ENCODE data around the gene XIRP1. TPM values are rescaled to one million over a fixed set of nuclear protein-coding genes. Genes with fewer than 3 reads are reported as not detected.

Gene XIRP1
- total RNA-seq, 1 experiment from 2014 or later, result not detected

DNA sequence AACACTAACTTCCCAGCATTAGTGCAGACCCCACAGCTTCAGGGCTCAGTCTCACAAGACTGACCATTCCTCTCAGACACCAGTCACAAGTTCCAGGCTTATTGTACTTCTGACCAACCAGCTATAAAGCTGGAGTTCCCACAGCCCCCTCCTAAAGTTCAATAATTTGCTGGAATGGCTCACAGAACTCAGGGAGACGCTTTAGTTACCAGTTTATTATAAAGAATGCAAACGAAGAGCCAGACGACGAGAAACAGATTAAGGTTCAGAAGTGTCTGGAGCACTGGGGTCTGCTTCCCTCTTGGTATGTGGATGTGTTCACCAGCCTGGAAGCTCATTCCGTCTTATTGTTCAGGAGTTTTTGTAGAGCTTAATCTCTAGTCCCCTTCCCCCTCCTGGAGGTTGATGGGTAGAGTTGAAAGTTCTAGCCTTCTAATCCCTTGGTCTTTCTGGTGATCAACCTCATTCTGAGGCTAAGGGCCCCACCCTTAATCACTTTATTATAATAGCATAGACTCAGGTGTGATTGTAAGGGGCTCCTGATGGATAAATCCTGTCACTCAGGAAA, 34.2 kb downstream of the XIRP1 start:
- no peak overlapping the region for H2AFZ ChIP-seq (ENCODE audit: low read depth, low read length, poor library complexity, severe bottlenecking)
- H3K4me2 ChIP-seq (ENCODE audit: low read length), result no peak overlapping the region
- no peak overlapping the region for H3K27ac ChIP-seq (ENCODE audit: low read depth, low read length)
- RAD21 ChIA-PET (ENCODE audit: low non-redundant PET in 1 of 2, low total read pairs in 2 of 2, uncharacterized antibody in 2 of 2, unreplicated experiment in 2 of 2), result no interaction called here
- H3K27me3 ChIP-seq (ENCODE audit: insufficient read depth, low read length), result no peaks in the 10 kb centered on the region
- CTCF ChIA-PET, result no interaction called here
- no TSS peak for BruUV-seq (replicated peaks)
- POLR2A ChIA-PET, result interaction anchor here (0.9 to 1.2 kb wide), 2 partner anchors 12 to 19 kb away, joined by 3 read pairs; no protein-coding TSS in a partner anchor
- ATAC-seq (no peak), DNase-seq (ENCODE audit: low read depth, low spot score) (no peak)
- no peak for TF ChIP-seq FOSL1 (IDR thresholded peaks at IDR 0.05; ENCODE audit: low read depth)
- TF ChIP-seq EGR1 (IDR thresholded peaks at IDR 0.05; ENCODE audit: low read depth), result no peak
- no peak for TF ChIP-seq ZNF274 (IDR thresholded peaks at IDR 0.05; ENCODE audit: low read depth, low read length)
- TF ChIP-seq, protein P1, sequence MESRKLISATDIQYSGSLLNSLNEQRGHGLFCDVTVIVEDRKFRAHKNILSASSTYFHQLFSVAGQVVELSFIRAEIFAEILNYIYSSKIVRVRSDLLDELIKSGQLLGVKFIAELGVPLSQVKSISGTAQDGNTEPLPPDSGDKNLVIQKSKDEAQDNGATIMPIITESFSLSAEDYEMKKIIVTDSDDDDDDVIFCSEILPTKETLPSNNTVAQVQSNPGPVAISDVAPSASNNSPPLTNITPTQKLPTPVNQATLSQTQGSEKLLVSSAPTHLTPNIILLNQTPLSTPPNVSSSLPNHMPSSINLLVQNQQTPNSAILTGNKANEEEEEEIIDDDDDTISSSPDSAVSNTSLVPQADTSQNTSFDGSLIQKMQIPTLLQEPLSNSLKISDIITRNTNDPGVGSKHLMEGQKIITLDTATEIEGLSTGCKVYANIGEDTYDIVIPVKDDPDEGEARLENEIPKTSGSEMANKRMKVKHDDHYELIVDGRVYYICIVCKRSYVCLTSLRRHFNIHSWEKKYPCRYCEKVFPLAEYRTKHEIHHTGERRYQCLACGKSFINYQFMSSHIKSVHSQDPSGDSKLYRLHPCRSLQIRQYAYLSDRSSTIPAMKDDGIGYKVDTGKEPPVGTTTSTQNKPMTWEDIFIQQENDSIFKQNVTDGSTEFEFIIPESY (IDR thresholded peaks at IDR 0.05; ENCODE audit: extremely low read depth, insufficient replicate concordance, low read length), result no peak
- TF ChIP-seq ELF1 (IDR thresholded peaks at IDR 0.05; ENCODE audit: borderline replicate concordance, low read depth), result no peak
- TF ChIP-seq, protein P2, sequence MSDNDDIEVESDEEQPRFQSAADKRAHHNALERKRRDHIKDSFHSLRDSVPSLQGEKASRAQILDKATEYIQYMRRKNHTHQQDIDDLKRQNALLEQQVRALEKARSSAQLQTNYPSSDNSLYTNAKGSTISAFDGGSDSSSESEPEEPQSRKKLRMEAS (IDR thresholded peaks at IDR 0.05), result no peak
- no peak for TF ChIP-seq ZFX (IDR thresholded peaks at IDR 0.05)
- TF ChIP-seq TCF7L2 (IDR thresholded peaks at IDR 0.05; ENCODE audit: borderline replicate concordance, extremely low read depth, insufficient read depth, insufficient read length), result no peak
- no peak for TF ChIP-seq YY1 (IDR thresholded peaks at IDR 0.05; ENCODE audit: extremely low read depth, insufficient replicate concordance, low read depth, low read length)
- TF ChIP-seq, protein P3, sequence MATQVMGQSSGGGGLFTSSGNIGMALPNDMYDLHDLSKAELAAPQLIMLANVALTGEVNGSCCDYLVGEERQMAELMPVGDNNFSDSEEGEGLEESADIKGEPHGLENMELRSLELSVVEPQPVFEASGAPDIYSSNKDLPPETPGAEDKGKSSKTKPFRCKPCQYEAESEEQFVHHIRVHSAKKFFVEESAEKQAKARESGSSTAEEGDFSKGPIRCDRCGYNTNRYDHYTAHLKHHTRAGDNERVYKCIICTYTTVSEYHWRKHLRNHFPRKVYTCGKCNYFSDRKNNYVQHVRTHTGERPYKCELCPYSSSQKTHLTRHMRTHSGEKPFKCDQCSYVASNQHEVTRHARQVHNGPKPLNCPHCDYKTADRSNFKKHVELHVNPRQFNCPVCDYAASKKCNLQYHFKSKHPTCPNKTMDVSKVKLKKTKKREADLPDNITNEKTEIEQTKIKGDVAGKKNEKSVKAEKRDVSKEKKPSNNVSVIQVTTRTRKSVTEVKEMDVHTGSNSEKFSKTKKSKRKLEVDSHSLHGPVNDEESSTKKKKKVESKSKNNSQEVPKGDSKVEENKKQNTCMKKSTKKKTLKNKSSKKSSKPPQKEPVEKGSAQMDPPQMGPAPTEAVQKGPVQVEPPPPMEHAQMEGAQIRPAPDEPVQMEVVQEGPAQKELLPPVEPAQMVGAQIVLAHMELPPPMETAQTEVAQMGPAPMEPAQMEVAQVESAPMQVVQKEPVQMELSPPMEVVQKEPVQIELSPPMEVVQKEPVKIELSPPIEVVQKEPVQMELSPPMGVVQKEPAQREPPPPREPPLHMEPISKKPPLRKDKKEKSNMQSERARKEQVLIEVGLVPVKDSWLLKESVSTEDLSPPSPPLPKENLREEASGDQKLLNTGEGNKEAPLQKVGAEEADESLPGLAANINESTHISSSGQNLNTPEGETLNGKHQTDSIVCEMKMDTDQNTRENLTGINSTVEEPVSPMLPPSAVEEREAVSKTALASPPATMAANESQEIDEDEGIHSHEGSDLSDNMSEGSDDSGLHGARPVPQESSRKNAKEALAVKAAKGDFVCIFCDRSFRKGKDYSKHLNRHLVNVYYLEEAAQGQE (IDR thresholded peaks at IDR 0.05; ENCODE audit: low read depth), result no peak
- TF ChIP-seq SIN3A (IDR thresholded peaks at IDR 0.05; ENCODE audit: low read depth), result no peak
- TF ChIP-seq CEBPB (IDR thresholded peaks at IDR 0.05; ENCODE audit: low read depth), result no peak
- H3K36me3 ChIP-seq (ENCODE audit: control insufficient read depth in 1 of 2, insufficient read depth in 2 of 2, low read length in 2 of 2), result no peaks in the 10 kb centered on the region
- no peaks in the 10 kb centered on the region for H3K9me2 ChIP-seq (ENCODE audit: insufficient read depth)
- intact Hi-C loops (cut with micrococcal nuclease), result no loop called here
- H3K4me1 ChIP-seq (ENCODE audit: control insufficient read depth in 1 of 2, insufficient read depth in 2 of 2, low read length in 2 of 2), result peaks cover 10 to 14% of the 10 kb centered on the region in 2 experiments; a peak in 3 of 4 replicates
- H3K9me3 ChIP-seq (ENCODE audit: control insufficient read depth in 1 of 2, insufficient read depth in 1 of 2, low read depth in 1 of 2, low read length in 2 of 2), result no peaks in the 10 kb centered on the region
- H3K4me3 ChIP-seq (replicated peaks in 1 of 2; ENCODE audit: low read depth in 1 of 2, low read length in 2 of 2), result no peak overlapping the region
- no peak overlapping the region for H3K9ac ChIP-seq (ENCODE audit: low read length)
- H3K79me2 ChIP-seq (ENCODE audit: insufficient read depth, low read length), result no peaks in the 10 kb centered on the region
- H4K20me1 ChIP-seq (ENCODE audit: insufficient read depth), result no peaks in the 10 kb centered on the region

Data from HCT116 (cell line).